GM12878 (cell line): ENCODE data around the gene STAT5B.

Experiments used
- CREB1 ChIP-seq: IDR thresholded peaks from 2 replicates; pipeline ENCODE4 v1.6.1; 2012; ENCODE audit warnings: low read depth, mild to moderate bottlenecking, inconsistent platforms
- EGR1 ChIP-seq, 2 experiments: IDR thresholded peaks; 1 replicate in 1 of 2; 2 replicates in 1 of 2; pipeline ENCODE4 v1.6.1; 2011 to 2012; ENCODE audit warnings: low read depth in 2 of 2, low read length in 2 of 2, borderline replicate concordance in 1 of 2, mild to moderate bottlenecking in 1 of 2, moderate library complexity in 1 of 2
- EP300 ChIP-seq, 2 experiments: fragments of 150-350 bp in 1 of 2; IDR thresholded peaks; 2 replicates each; pipeline ENCODE4 v1.6.1; 2011 to 2012; ENCODE audit warnings: low read depth in 2 of 2, low read length in 2 of 2, borderline replicate concordance in 1 of 2, improper control_type of control experiment in 1 of 2, inconsistent platforms in 1 of 2; ENCODE audit not compliant: control insufficient read depth in 1 of 2
- PML ChIP-seq: IDR thresholded peaks from 2 replicates; pipeline ENCODE4 v1.6.1; 2012; ENCODE audit warnings: low read length, inconsistent platforms
- RAD51 ChIP-seq: fragments of 450-650 bp; IDR thresholded peaks from 2 replicates; pipeline ENCODE4 v1.6.1; 2016; ENCODE audit warnings: moderate library complexity, mild to moderate bottlenecking, inconsistent platforms
- TF ChIP-seq, protein P1 (sequence below), 3 experiments: IDR thresholded peaks in 2 of 3; conservative IDR thresholded peaks in 1 of 3; 2 replicates each; pipeline ENCODE4 v1.5.1; 2011; ENCODE audit warnings: low read depth in 3 of 3, low read length in 3 of 3, mild to moderate bottlenecking in 3 of 3, control low read depth in 2 of 3, moderate library complexity in 2 of 3, inconsistent platforms in 1 of 3, mixed read lengths in 1 of 3; ENCODE audit not compliant: control insufficient read depth in 2 of 3, insufficient read depth in 1 of 3; ENCODE audit errors: extremely low read depth in 1 of 3

- no peak for TF ChIP-seq PML
- TF ChIP-seq, protein P1, sequence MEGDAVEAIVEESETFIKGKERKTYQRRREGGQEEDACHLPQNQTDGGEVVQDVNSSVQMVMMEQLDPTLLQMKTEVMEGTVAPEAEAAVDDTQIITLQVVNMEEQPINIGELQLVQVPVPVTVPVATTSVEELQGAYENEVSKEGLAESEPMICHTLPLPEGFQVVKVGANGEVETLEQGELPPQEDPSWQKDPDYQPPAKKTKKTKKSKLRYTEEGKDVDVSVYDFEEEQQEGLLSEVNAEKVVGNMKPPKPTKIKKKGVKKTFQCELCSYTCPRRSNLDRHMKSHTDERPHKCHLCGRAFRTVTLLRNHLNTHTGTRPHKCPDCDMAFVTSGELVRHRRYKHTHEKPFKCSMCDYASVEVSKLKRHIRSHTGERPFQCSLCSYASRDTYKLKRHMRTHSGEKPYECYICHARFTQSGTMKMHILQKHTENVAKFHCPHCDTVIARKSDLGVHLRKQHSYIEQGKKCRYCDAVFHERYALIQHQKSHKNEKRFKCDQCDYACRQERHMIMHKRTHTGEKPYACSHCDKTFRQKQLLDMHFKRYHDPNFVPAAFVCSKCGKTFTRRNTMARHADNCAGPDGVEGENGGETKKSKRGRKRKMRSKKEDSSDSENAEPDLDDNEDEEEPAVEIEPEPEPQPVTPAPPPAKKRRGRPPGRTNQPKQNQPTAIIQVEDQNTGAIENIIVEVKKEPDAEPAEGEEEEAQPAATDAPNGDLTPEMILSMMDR (IDR thresholded peaks at IDR 0.05 in 2 of 3, conservative IDR thresholded peaks at IDR 0.05 in 1 of 3; ENCODE audit: control insufficient read depth in 2 of 3, extremely low read depth in 1 of 3, insufficient read depth in 1 of 3, low read depth in 3 of 3, low read length in 3 of 3) = no peak
- TF ChIP-seq CREB1 = no peak
- TF ChIP-seq RAD51 = no peak
- TF ChIP-seq EP300 (IDR thresholded peaks at IDR 0.05; ENCODE audit: borderline replicate concordance in 1 of 2, control insufficient read depth in 1 of 2, low read depth in 2 of 2, low read length in 2 of 2) = no peak
- no peak for TF ChIP-seq EGR1 (IDR thresholded peaks at IDR 0.05; ENCODE audit: borderline replicate concordance in 1 of 2, low read depth in 2 of 2, low read length in 2 of 2)
Measured at GRCh38 chr17:42214156-42214555, 62.0 kb downstream of the STAT5B start.
